WTC11 (cell line): ENCODE data around the gene SLC10A7. TPM values are rescaled to one million over a fixed set of nuclear protein-coding genes. Genes with fewer than 3 reads are reported as not detected.

Source experiments
- ATAC-seq: fragments of 200-7000 bp; cut with Tn5 transposase; 2 replicates; pipeline ENCODE4 v1.10.0; 2021; ENCODE audit warnings: mild to moderate bottlenecking, moderate library complexity
- CTCF ChIA-PET: fragments of 300-600 bp; sonication (Branson Sonifier 250); formaldehyde crosslinking; loops from one replicate; lab custom pipeline; 2021; ENCODE audit warnings: antibody characterized with exemption; lab: Charles Lee
- POLR2A ChIA-PET: fragments of 350-600 bp; sonication (Branson Sonifier 250); formaldehyde crosslinking; loops from one replicate; lab custom pipeline; 2021; ENCODE audit warnings: antibody characterized with exemption; lab: Charles Lee
- DNase-seq: peaks from one replicate; pipeline ENCODE4 v3.0.0; 2021; ENCODE audit warnings: low spot score
- H3K27ac Mint-ChIP-seq: 2 replicates; pipeline ENCODE4 v1.8.0; 2021; ENCODE audit warnings: mixed read lengths
- H3K27me3 Mint-ChIP-seq: 2 replicates; pipeline ENCODE4 v1.8.0; 2021; ENCODE audit warnings: low read depth, mild to moderate bottlenecking, moderate library complexity, mixed read lengths
- H3K36me3 Mint-ChIP-seq: 2 replicates; pipeline ENCODE4 v1.8.0; 2021; ENCODE audit warnings: mixed read lengths
- H3K4me1 Mint-ChIP-seq: 2 replicates; pipeline ENCODE4 v1.8.0; 2022; ENCODE audit warnings: mixed read lengths
- H3K4me3 Mint-ChIP-seq: 2 replicates; pipeline ENCODE4 v1.8.0; 2021; ENCODE audit warnings: mild to moderate bottlenecking, moderate library complexity, mixed read lengths
- H3K9me3 Mint-ChIP-seq: 2 replicates; pipeline ENCODE4 v1.8.0; 2021; ENCODE audit warnings: mixed read lengths
- AFF4 ChIP-seq: sonication (generic); formaldehyde crosslinking; IDR thresholded peaks from 2 replicates; pipeline ENCODE4 v1.8.1; 2023; ENCODE audit warnings: mild to moderate bottlenecking, missing genetic modification reagents, borderline replicate concordance
- ATF1 ChIP-seq: sonication (generic); formaldehyde crosslinking; IDR thresholded peaks from 2 replicates; pipeline ENCODE4 v1.8.1; 2023; ENCODE audit warnings: mild to moderate bottlenecking, moderate library complexity, missing genetic modification reagents
- ATF3 ChIP-seq: sonication (generic); formaldehyde crosslinking; conservative IDR thresholded peaks from 2 replicates; pipeline ENCODE4 v1.8.1; 2022; ENCODE audit warnings: mild to moderate bottlenecking, missing genetic modification reagents
- CBFB ChIP-seq: sonication (generic); formaldehyde crosslinking; IDR thresholded peaks from 2 replicates; pipeline ENCODE4 v1.8.1; 2022; ENCODE audit warnings: mild to moderate bottlenecking, low read depth, missing genetic modification reagents
- E2F1 ChIP-seq: sonication (generic); formaldehyde crosslinking; IDR thresholded peaks from 2 replicates; pipeline ENCODE4 v1.8.0; 2022; ENCODE audit warnings: mild to moderate bottlenecking, missing genetic modification reagents
- E2F4 ChIP-seq: sonication (generic); formaldehyde crosslinking; IDR thresholded peaks from 2 replicates; pipeline ENCODE4 v1.8.1; 2022; ENCODE audit warnings: low read depth, mild to moderate bottlenecking, moderate library complexity, missing genetic modification reagents, borderline replicate concordance
- EMX1 ChIP-seq: fragments of 250-450 bp; sonication (Bioruptor Pico); IDR thresholded peaks from 2 replicates; pipeline ENCODE4 v1.8.0; 2021; ENCODE audit warnings: mild to moderate bottlenecking
- ETV6 ChIP-seq: sonication (generic); formaldehyde crosslinking; IDR thresholded peaks from 2 replicates; pipeline ENCODE4 v1.8.1; 2022; ENCODE audit warnings: mild to moderate bottlenecking, missing genetic modification reagents
- NR3C1 ChIP-seq: sonication (generic); formaldehyde crosslinking; conservative IDR thresholded peaks from 2 replicates; pipeline ENCODE4 v1.8.1; 2023; ENCODE audit warnings: low read depth, mild to moderate bottlenecking, missing genetic modification reagents
- OVOL2 ChIP-seq: fragments of 250-450 bp; sonication (Bioruptor Pico); IDR thresholded peaks from 2 replicates; pipeline ENCODE4 v1.9.0; 2021; ENCODE audit warnings: mild to moderate bottlenecking, borderline replicate concordance
- PRDM15 ChIP-seq: sonication (generic); formaldehyde crosslinking; IDR thresholded peaks from 2 replicates; pipeline ENCODE4 v1.8.0; 2022; ENCODE audit warnings: missing genetic modification reagents
- RELA ChIP-seq: sonication (generic); formaldehyde crosslinking; IDR thresholded peaks from 2 replicates; pipeline ENCODE4 v1.8.1; 2022; ENCODE audit warnings: missing genetic modification reagents, mild to moderate bottlenecking, borderline replicate concordance
- ZBTB21 ChIP-seq: sonication (generic); formaldehyde crosslinking; IDR thresholded peaks from 2 replicates; pipeline ENCODE4 v1.8.1; 2023; ENCODE audit warnings: mild to moderate bottlenecking, missing genetic modification reagents, borderline replicate concordance
- ZNF232 ChIP-seq: sonication (generic); formaldehyde crosslinking; IDR thresholded peaks from 2 replicates; pipeline ENCODE4 v1.8.0; 2022; ENCODE audit warnings: mild to moderate bottlenecking, missing genetic modification reagents
- ZNF416 ChIP-seq: fragments of 250-450 bp; sonication (Bioruptor Pico); IDR thresholded peaks from 2 replicates; pipeline ENCODE4 v1.9.0; 2021; ENCODE audit warnings: mild to moderate bottlenecking, inconsistent platforms
- ZNF512 ChIP-seq: sonication (generic); formaldehyde crosslinking; IDR thresholded peaks from 2 replicates; pipeline ENCODE4 v1.8.1; 2022; ENCODE audit warnings: missing genetic modification reagents, borderline replicate concordance
- total RNA-seq: library from RNA; stranded (reverse); gene quantifications from 3 replicates; pipeline ENCODE4 v1.2.3, GENCODE V29; 2021

SLC10A7 gene
- total RNA-seq, 1 experiment from 2014 or later, result 5.0 TPM

GRCh38 chr4:146439437-146439836, 82.3 kb downstream of the SLC10A7 start (continued):
- TF ChIP-seq E2F1, result no peak

GRCh38 chr4:146437778-146438177, 84.0 kb downstream of the SLC10A7 start:
- no peak for TF ChIP-seq PRDM15
- no peak for TF ChIP-seq EMX1
- no peak for TF ChIP-seq CBFB (CRISPR knock-in tag)
- TF ChIP-seq ZBTB21, result no peak
- no peak for TF ChIP-seq ZNF512 (CRISPR knock-in tag)
- no peak for TF ChIP-seq OVOL2
- no peak for TF ChIP-seq NR3C1 (CRISPR knock-in tag)
- no peak for TF ChIP-seq ATF3 (CRISPR knock-in tag)
- no peak for TF ChIP-seq ETV6 (CRISPR knock-in tag)
- no peak for TF ChIP-seq RELA (CRISPR knock-in tag)
- TF ChIP-seq ZNF416, result no peak
- TF ChIP-seq ATF1 (CRISPR knock-in tag), result no peak
- no peak for TF ChIP-seq ZNF232 (CRISPR knock-in tag)
- no peak for TF ChIP-seq E2F4 (CRISPR knock-in tag)
- no peak for TF ChIP-seq AFF4
- Mint-ChIP-seq H3K27me3 (no peaks in the 10 kb centered on the region), H3K9me3 (no peaks in the 10 kb centered on the region), H3K4me1 (peaks cover 23% of the 10 kb centered on the region), H3K27ac (no peak overlapping the region), H3K36me3 (no peaks in the 10 kb centered on the region), H3K4me3 (no peak overlapping the region)
- ChIA-PET POLR2A (no interaction called here), CTCF (no interaction called here)
- ATAC-seq (no peak), DNase-seq (no peak)
